Activated CD4-positive, alpha-beta memory T cell treated with anti-CD3 and anti-CD28 coated beads, Interleukin-2, amount 10 ng/mL, durations not matched to agents 7 days and 5 days (primary cell): Measurements from ENCODE around the gene XRCC5. TPM values are rescaled to one million over a fixed set of nuclear protein-coding genes. Genes with fewer than 3 reads are reported as not detected.

Experiments used
- CTCF ChIA-PET: fragments of 350-600 bp; sonication (Branson Sonifier 250); formaldehyde crosslinking; loops from one replicate; lab custom pipeline; 2021; ENCODE audit warnings: antibody characterized with exemption, inconsistent platforms; lab: Charles Lee
- POLR2A ChIA-PET: fragments of 350-600 bp; sonication (Branson Sonifier 250); formaldehyde crosslinking; loops from one replicate; lab custom pipeline; 2021; ENCODE audit warnings: antibody characterized with exemption; lab: Charles Lee
- DNase-seq: peaks from one replicate; pipeline ENCODE4 v3.0.0-alpha.2; 2020
- H3K27ac Mint-ChIP-seq: one replicate; pipeline ENCODE4 v1.8.0; 2021; ENCODE audit warnings: mild to moderate bottlenecking, mixed read lengths
- H3K27me3 Mint-ChIP-seq: one replicate; pipeline ENCODE4 v1.8.0; 2021; ENCODE audit warnings: mixed read lengths
- H3K36me3 Mint-ChIP-seq: one replicate; pipeline ENCODE4 v1.8.0; 2021; ENCODE audit warnings: low read depth, mixed read lengths
- H3K4me1 Mint-ChIP-seq: one replicate; pipeline ENCODE4 v1.8.0; 2021; ENCODE audit warnings: mixed read lengths
- H3K4me3 Mint-ChIP-seq: one replicate; pipeline ENCODE4 v1.8.0; 2021; ENCODE audit warnings: mild to moderate bottlenecking, mixed read lengths
- H3K9me3 Mint-ChIP-seq: one replicate; pipeline ENCODE4 v1.8.0; 2021; ENCODE audit warnings: mixed read lengths
- total RNA-seq, 2 experiments: library from RNA; stranded (reverse); gene quantifications; one replicate each; pipeline ENCODE4 v1.2.3, GENCODE V29; 2021

XRCC5 gene
- total RNA-seq, 2 experiments from 2014 or later: 296 to 302 TPM

DNA sequence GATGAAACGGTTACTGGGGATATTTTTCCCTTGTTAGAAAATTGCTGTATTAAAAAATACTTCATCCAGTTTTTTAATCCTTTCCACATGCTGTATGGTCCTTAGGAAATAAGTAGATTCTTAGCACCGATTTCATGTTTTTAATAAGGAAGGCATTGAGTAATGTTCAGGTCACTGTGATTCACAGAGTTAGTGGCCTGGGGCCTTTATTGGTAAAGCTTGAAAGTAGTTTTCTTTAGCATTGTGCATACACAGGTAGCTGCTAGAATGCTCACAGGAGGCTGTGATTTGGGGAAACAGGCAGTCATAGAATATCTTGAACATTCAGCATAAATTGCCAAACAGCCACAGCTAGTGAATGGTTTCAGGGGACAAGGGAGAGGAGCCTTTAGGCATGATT, 79.8 kb downstream of the XRCC5 start:
- no peaks in the 10 kb centered on the region for H3K9me3 Mint-ChIP-seq
- H3K4me3 Mint-ChIP-seq: no peak overlapping the region
- peaks cover 71% of the 10 kb centered on the region for H3K36me3 Mint-ChIP-seq
- H3K27me3 Mint-ChIP-seq: no peaks in the 10 kb centered on the region
- peaks cover 57% of the 10 kb centered on the region for H3K4me1 Mint-ChIP-seq
- DNase-seq: no peak
- CTCF ChIA-PET: interaction anchor here (1.4 kb wide), 1 partner anchor 13 kb away, joined by 3 read pairs; no protein-coding TSS in a partner anchor
- no peak overlapping the region for H3K27ac Mint-ChIP-seq
- POLR2A ChIA-PET: interaction anchor here (1.1 kb wide), 1 partner anchor 30 kb away, joined by 3 read pairs; no protein-coding TSS in a partner anchor

DNA sequence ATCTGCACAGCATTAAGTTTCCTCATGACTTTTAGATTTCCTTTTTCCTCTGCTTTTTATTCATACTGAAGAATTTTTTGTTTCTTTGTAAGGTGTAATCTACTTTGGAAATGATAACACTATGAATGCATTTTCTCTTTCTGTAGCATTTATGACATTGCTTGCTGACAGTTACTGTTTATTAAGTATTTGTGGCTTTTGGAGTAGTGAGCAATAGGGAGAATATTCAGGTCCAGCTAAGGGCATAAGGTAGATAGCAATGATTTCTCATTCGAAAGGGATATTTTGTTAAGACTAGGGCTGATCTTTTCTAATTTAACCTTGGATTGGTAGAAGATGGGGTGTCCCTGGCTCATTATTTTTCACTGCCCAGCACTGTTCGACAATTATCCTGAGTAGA, 80.3 kb downstream of the XRCC5 start:
- H3K36me3 Mint-ChIP-seq: peaks cover 75% of the 10 kb centered on the region
- CTCF ChIA-PET: no interaction called here

DNA sequence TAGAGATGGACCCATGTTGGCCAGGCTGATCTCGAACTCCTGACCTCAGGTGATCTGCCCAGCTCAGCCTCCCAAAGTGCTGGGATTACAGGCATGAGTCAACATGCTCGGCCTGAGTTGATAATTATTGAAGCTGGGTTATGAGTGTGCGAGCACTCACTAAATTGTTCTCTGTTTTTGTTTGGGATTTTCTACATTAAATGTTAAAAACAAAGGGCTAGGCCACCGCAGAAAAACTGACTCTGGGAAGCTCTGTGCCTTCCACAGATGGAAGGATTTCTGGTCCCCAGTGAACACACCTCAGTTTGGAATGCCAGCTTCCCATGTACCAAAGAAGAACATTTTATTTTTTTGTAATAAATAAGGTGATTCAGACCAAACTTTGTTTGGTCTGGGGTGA, 83.0 kb downstream of the XRCC5 start:
- no peaks in the 10 kb centered on the region for H3K9me3 Mint-ChIP-seq
- H3K4me3 Mint-ChIP-seq: no peak overlapping the region
- DNase-seq: no peak
- peaks cover 68% of the 10 kb centered on the region for H3K4me1 Mint-ChIP-seq
- ChIA-PET POLR2A (no interaction called here), CTCF (no interaction called here)
- peaks cover 83% of the 10 kb centered on the region for H3K36me3 Mint-ChIP-seq
- no peak overlapping the region for H3K27ac Mint-ChIP-seq
- H3K27me3 Mint-ChIP-seq: no peaks in the 10 kb centered on the region

More for the DNA sequence above, 80.3 kb downstream of the XRCC5 start:
- POLR2A ChIA-PET: no interaction called here
- Mint-ChIP-seq H3K4me1 (peaks cover 62% of the 10 kb centered on the region), H3K27me3 (no peaks in the 10 kb centered on the region), H3K4me3 (no peak overlapping the region), H3K9me3 (no peaks in the 10 kb centered on the region), H3K27ac (peak overlapping the region; percentile 31)
- no peak for DNase-seq

DNA sequence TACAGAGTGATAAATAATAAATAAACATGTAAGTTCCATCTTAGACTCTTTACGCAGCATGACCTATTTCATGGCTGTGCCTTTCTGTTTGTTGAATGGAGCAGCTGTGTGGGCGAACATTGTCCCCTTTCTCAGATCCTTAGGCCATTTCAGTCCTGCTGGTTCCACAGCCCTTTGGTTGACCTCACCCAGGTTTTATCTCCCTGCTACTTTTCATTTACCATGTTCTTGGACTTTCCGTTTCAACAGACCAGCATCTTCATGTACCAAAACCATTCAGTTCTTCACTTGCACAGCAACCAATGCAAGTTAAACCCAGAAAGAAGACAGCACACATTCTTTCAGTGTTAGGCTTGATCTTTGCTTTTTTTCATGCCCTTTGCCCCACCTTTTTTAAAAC, 83.8 kb downstream of the XRCC5 start:
- Mint-ChIP-seq H3K27me3 (no peaks in the 10 kb centered on the region), H3K4me3 (no peak overlapping the region), H3K27ac (peak overlapping the region; percentile 26), H3K9me3 (no peaks in the 10 kb centered on the region), H3K4me1 (peaks cover 64% of the 10 kb centered on the region), H3K36me3 (peaks cover 87% of the 10 kb centered on the region)
- CTCF ChIA-PET: no interaction called here
- POLR2A ChIA-PET: no interaction called here
- DNase-seq: no peak

DNA sequence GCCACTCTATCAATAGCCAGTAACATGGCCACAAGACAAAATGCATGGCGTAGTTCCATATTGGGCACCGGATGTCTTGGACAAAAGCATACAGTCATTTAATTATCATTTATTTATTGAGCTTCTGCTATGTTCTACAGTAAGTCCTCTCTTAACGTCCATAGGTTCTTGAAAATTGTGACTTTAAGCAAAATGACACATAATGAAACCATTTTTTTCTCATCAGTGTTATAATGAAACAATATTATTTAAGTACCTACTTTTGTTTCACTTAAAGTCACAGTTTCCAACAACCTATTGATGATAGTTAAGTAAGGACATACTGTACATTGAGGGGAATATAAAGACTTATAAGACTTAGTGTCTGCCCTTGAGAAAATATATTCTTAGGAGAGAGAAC, 84.9 kb downstream of the XRCC5 start:
- CTCF ChIA-PET: interaction anchor here (1.6 kb wide), 1 partner anchor 21 kb away, joined by 6 read pairs; no protein-coding TSS in a partner anchor
- H3K27ac Mint-ChIP-seq: peak overlapping the region; percentile 67
- no peaks in the 10 kb centered on the region for H3K27me3 Mint-ChIP-seq

DNA sequence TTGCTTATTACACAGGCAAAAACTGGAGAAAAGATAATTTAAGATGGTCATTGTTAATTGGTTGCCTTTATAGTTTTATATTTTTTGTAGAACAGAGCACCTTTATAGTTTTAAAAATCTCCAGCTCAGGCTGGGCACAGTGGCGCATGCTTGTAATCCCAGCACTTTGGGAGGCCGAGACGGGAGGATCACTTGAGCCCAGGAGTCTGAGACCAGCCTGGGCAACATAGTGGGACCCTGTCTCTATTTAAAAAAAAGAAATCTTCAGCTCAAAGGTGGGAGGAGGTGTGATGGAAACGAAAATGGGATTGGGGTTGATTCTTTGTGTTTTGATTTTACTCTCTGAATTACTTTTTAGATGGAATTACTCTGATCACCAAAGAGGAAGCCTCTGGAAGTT, 85.4 kb downstream of the XRCC5 start:
- ChIA-PET CTCF (interaction anchor here (1.0 to 1.6 kb wide), 4 partner anchors 21 to 262 kb away, joined by 3 to 6 read pairs (median 4); no protein-coding TSS in a partner anchor), POLR2A (interaction anchor here (1.1 to 1.5 kb wide), 3 partner anchors 52 to 85 kb away, joined by 3 to 4 read pairs (median 3); no protein-coding TSS in a partner anchor)
- Mint-ChIP-seq H3K4me3 (no peak overlapping the region), H3K27ac (peak overlapping the region; percentile 67), H3K9me3 (no peaks in the 10 kb centered on the region), H3K4me1 (peaks cover 58% of the 10 kb centered on the region), H3K27me3 (no peaks in the 10 kb centered on the region), H3K36me3 (peaks cover 84% of the 10 kb centered on the region)
- DNase-seq: no peak

More for the DNA sequence above, 84.9 kb downstream of the XRCC5 start:
- H3K4me3 Mint-ChIP-seq: no peak overlapping the region
- POLR2A ChIA-PET: interaction anchor here (1.1 to 1.4 kb wide), 2 partner anchors 53 kb away, joined by 3 read pairs; no protein-coding TSS in a partner anchor
- no peaks in the 10 kb centered on the region for H3K9me3 Mint-ChIP-seq
- no peak for DNase-seq
- H3K36me3 Mint-ChIP-seq: peaks cover 86% of the 10 kb centered on the region
- H3K4me1 Mint-ChIP-seq: peaks cover 61% of the 10 kb centered on the region

DNA sequence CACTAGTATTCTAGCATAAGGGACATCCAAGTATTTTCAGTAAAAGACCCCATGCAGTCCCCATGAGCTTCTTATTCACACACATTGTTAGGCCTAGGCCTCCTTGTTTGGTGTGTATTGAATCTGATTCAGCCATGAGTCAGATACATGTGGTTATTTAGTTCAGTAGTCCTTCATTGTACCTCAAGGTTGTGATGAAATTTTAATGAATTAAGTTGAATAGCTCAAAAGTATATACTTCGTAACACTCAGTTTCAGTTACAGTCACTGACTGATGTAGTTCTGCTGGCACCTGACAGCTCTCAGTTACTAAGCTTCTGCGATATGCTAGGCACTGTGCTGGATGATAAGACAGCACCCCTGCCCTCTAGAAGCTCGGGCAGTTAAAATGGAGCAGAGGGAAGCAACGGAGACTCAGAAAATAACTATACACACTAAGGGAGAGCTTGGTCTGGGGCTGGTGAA, 86.4 kb downstream of the XRCC5 start:
- no peak for DNase-seq
- Mint-ChIP-seq H3K36me3 (peaks cover 86% of the 10 kb centered on the region), H3K4me3 (no peak overlapping the region), H3K9me3 (no peaks in the 10 kb centered on the region), H3K27ac (peak overlapping the region; percentile 76), H3K27me3 (no peaks in the 10 kb centered on the region), H3K4me1 (peaks cover 58% of the 10 kb centered on the region)
- CTCF ChIA-PET: interaction anchor here (1.0 to 1.6 kb wide), 4 partner anchors 20 to 263 kb away, joined by 3 to 6 read pairs (median 4); no protein-coding TSS in a partner anchor
- POLR2A ChIA-PET: interaction anchor here (1.0 to 1.5 kb wide), 4 partner anchors 18 to 86 kb away, joined by 3 to 4 read pairs (median 4); no protein-coding TSS in a partner anchor

DNA sequence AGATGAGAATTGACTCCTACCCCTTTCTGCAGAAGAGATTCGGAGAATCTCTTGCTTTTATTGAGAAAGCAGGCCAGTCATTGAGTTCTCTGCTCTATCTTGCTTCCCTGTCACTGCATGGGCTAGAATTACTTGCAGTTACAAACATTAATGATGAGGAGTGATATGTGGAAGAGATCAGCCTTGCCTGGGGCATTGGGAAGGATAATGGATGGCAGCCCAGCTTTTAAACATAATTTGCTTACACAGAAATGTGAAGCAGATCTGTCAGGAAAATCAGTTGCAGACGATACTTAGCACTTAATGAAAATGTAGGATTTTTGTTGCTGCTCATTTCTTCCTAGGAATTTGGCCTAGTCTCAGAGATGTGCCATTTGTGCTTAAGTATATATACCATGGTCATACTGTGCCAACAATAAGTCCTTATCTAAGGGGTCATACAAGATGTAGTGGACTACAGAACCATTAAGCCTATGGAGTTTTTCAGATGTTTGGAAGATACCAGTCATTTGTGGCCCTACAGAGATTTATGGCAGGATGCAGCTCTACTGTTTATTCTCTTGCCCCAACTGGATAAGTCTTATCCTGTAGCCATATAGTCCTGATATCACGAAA, 92.7 kb downstream of the XRCC5 start:
- H3K4me3 Mint-ChIP-seq: no peak overlapping the region
- H3K36me3 Mint-ChIP-seq: peaks cover 94% of the 10 kb centered on the region
- no peak overlapping the region for H3K27ac Mint-ChIP-seq
- POLR2A ChIA-PET: no interaction called here
- no peaks in the 10 kb centered on the region for H3K27me3 Mint-ChIP-seq
- no peak for DNase-seq
- peaks cover 50% of the 10 kb centered on the region for H3K4me1 Mint-ChIP-seq
- no peaks in the 10 kb centered on the region for H3K9me3 Mint-ChIP-seq
- CTCF ChIA-PET: interaction anchor here (1.5 to 1.8 kb wide), 2 partner anchors 8 to 18 kb away, joined by 3 to 4 read pairs; no protein-coding TSS in a partner anchor

DNA sequence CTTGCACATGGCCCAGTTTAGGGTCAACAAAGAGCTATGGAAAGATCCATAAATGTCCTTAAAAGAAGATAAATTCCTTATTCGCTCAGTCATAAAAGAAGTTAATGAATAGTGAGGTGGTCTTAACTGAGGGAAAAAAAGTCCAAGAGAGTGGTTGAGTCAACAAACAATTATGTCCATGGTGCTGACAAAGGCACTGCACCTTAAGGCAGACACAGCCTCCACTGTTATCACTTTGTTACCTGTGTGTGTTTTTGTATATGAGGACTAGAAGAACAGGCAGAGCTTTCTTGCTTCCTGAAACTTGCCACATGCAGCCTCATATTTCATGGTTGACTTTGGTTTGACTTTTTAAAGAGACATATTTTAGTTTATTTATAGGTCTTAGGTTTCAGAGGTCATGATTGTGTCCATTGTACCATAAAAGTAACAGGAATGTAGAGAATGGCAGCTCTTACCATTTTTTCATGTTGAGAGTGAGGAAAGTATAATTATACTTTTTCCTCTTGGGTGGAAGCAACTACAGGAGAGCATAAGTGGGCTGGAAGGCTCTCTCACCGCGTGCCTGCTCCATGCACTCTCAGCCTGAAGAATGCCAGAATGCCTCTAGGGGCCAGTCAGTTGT, 93.6 kb downstream of the XRCC5 start:
- Mint-ChIP-seq H3K27ac (no peak overlapping the region), H3K4me1 (peaks cover 53% of the 10 kb centered on the region), H3K36me3 (peaks cover 94% of the 10 kb centered on the region), H3K27me3 (no peaks in the 10 kb centered on the region), H3K9me3 (no peaks in the 10 kb centered on the region), H3K4me3 (no peak overlapping the region)
- CTCF ChIA-PET: interaction anchor here (1.5 kb wide), 1 partner anchor 19 kb away, joined by 3 read pairs; no protein-coding TSS in a partner anchor
- POLR2A ChIA-PET: no interaction called here
- DNase-seq: no peak

DNA sequence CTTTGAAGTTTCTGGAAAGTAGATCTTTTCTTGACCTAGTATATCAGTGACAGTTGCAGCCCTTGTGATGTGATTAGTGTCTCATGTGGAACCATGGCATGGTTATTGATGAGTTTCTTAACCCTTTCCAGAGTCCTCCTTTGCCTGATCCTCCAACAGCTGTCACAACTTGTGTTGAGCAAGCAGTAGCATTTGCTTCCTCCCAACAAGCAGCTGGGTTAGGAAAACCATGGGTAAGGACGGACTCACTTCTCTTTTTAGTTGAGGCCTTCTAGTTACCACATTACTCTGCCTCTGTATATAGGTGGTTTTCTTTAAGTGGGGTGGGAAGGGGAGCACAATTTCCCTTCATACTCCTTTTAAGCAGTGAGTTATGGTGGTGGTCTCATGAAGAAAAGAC, 96.3 kb downstream of the XRCC5 start:
- Mint-ChIP-seq H3K9me3 (no peaks in the 10 kb centered on the region), H3K4me1 (peaks cover 46% of the 10 kb centered on the region), H3K27me3 (no peaks in the 10 kb centered on the region), H3K36me3 (peaks cover 89% of the 10 kb centered on the region), H3K27ac (peak overlapping the region; percentile 73), H3K4me3 (no peak overlapping the region)
- CTCF ChIA-PET: no interaction called here
- DNase-seq: no peak
- POLR2A ChIA-PET: no interaction called here

DNA sequence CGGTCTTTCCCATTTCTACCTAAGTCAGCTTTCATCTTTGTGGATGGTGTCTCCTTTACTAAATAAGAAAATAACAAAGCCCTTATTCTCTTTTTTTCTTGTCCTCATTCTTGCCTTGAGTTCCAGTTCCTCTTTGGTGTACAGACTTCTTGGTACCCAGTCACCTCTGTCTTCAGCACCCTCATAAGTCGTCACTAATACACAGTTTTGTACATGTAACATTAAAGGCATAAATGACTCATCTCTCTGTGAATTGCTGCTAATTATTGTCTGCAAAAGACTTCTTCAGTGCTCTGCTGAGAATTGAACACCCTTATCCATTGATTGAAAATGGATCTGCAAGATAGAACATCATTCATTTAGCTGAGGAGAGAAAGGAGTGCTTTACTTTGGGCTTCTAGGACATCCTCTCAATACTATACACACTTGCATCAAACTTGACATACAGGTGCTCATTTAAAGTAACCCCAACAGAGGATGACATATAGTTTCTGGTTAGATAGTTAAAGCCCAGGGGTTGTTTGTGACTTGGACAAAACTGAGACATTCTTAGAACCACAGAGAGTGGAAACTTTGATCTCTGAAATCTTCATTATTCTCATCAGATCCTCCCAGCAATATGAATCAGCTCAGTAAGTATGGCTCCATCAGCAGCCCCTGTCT, 97.0 kb downstream of the XRCC5 start:
- ChIA-PET POLR2A (interaction anchor here (1.1 kb wide), 1 partner anchor 16 kb away, joined by 3 read pairs; no protein-coding TSS in a partner anchor), CTCF (no interaction called here)
- peaks cover 83% of the 10 kb centered on the region for H3K36me3 Mint-ChIP-seq
- H3K27me3 Mint-ChIP-seq: no peaks in the 10 kb centered on the region
- no peaks in the 10 kb centered on the region for H3K9me3 Mint-ChIP-seq
- H3K4me1 Mint-ChIP-seq: peaks cover 44% of the 10 kb centered on the region
- H3K4me3 Mint-ChIP-seq: no peak overlapping the region
- peak overlapping the region; percentile 73 for H3K27ac Mint-ChIP-seq
- DNase-seq: no peak

DNA sequence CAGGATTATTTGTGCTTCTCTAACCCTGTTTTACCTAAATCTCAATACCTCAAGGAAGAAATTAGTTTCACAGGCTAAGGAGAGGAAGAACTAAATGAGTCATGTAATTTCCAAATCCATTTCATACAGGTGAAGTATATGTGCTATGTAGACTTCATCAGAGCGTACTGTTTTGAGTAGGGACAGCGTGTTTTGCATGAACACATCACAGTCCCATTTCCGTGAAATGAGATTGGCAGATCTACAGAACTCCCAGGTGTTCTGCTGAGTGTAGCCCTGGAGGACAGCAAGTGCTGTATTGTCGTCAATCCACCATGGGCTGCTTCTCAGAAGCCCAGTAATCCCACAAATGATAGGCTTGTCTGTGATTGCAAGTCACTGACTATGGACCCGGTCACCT, 97.7 kb downstream of the XRCC5 start:
- Mint-ChIP-seq H3K9me3 (no peaks in the 10 kb centered on the region), H3K36me3 (peaks cover 81% of the 10 kb centered on the region), H3K27ac (peak overlapping the region; percentile 73), H3K27me3 (no peaks in the 10 kb centered on the region), H3K4me1 (peaks cover 40% of the 10 kb centered on the region), H3K4me3 (no peak overlapping the region)
- POLR2A ChIA-PET: interaction anchor here (1.1 kb wide), 1 partner anchor 15 kb away, joined by 3 read pairs; no protein-coding TSS in a partner anchor
- no peak for DNase-seq
- CTCF ChIA-PET: no interaction called here
